Ishikawa (cell line): ENCODE results near the gene ATP13A1.

Experiments
- EP300 ChIP-seq: IDR thresholded peaks from 2 replicates; pipeline ENCODE4 v1.6.1; 2012; ENCODE audit warnings: borderline replicate concordance
- RAD21 ChIP-seq: IDR thresholded peaks from 2 replicates; pipeline ENCODE4 v1.6.1; 2012; ENCODE audit warnings: low read depth
- ZBTB7A ChIP-seq: IDR thresholded peaks from 2 replicates; pipeline ENCODE4 v1.6.1; 2012; ENCODE audit warnings: low read depth

GRCh38 chr19:19649580-19649995, 13.9 kb downstream of the ATP13A1 start:
- no peak for TF ChIP-seq EP300
- TF ChIP-seq ZBTB7A = no peak
- TF ChIP-seq RAD21 = no peak
